Fibroblast of skin of right biceps (primary cell): Measurements from ENCODE around the gene GFPT2.
"Not testable (repeated sequence)": the region's sequence is repeated elsewhere in the genome, so short reads cannot be mapped to it uniquely, and the experiment has no call there.

Source experiments
- DNase-seq: peaks from one replicate; pipeline ENCODE4 v3.0.0-alpha.2; 2013

Gene GFPT2

GRCh38 chr5:180303226-180304015 lies 49.7 kb downstream of the GFPT2 start:
- no peak for DNase-seq

GRCh38 chr5:180302256-180302655 lies 50.9 kb downstream of the GFPT2 start:
- DNase-seq = no peak

GRCh38 chr5:180301253-180301652 lies 51.9 kb downstream of the GFPT2 start:
- DNase-seq = no peak

- no peak for DNase-seq
These were observed 53.6 kb downstream of the GFPT2 start for GRCh38 chr5:180299526-180299925.

- DNase-seq = not testable (repeated sequence)
These were observed 54.1 kb downstream of the GFPT2 start for GRCh38 chr5:180299014-180299413.

GRCh38 chr5:180297587-180298282 lies 55.4 kb downstream of the GFPT2 start:
- DNase-seq = no peak

- no peak for DNase-seq
These were observed 56.4 kb downstream of the GFPT2 start for GRCh38 chr5:180296771-180297170.

GRCh38 chr5:180294913-180295555 lies 58.1 kb downstream of the GFPT2 start:
- no peak for DNase-seq

GRCh38 chr5:180294411-180294810 lies 58.7 kb downstream of the GFPT2 start:
- DNase-seq = no peak

GRCh38 chr5:180291943-180292831 lies 60.9 kb downstream of the GFPT2 start, which contains the start of gene MAPK9:
Gene MAPK9 (minus strand): TSS chr5:180292083. CDS start chr5:180280561, 11,522 bp downstream.
- peak; percentile 83 for DNase-seq

- peak; percentile 13 for DNase-seq
These were observed 61.7 kb downstream of the GFPT2 start for GRCh38 chr5:180291234-180291940.

- no peak for DNase-seq
These were observed 62.4 kb downstream of the GFPT2 start for GRCh38 chr5:180290568-180291233.

- no peak for DNase-seq
These were observed 63.2 kb downstream of the GFPT2 start for GRCh38 chr5:180289966-180290365.

- no peak for DNase-seq
These were observed 63.7 kb downstream of the GFPT2 start for GRCh38 chr5:180289433-180289832.

- DNase-seq = no peak
These were observed 65.3 kb downstream of the GFPT2 start for GRCh38 chr5:180287868-180288267.

GRCh38 chr5:180287404-180287803 lies 65.7 kb downstream of the GFPT2 start:
- no peak for DNase-seq

- DNase-seq = no peak
These were observed 69.0 kb downstream of the GFPT2 start for GRCh38 chr5:180284149-180284548.

- no peak for DNase-seq
These were observed 70.0 kb downstream of the GFPT2 start for GRCh38 chr5:180283026-180283615.

- DNase-seq = no peak
These were observed 70.9 kb downstream of the GFPT2 start for GRCh38 chr5:180282281-180282680.

GRCh38 chr5:180281706-180282105 lies 71.4 kb downstream of the GFPT2 start:
- DNase-seq = no peak

GRCh38 chr5:180274695-180275094 lies 78.4 kb downstream of the GFPT2 start:
- DNase-seq = no peak
